GM10266 (cell line): ENCODE data around the gene DNAJC18.
"Not testable (repeated sequence)": the region's sequence is repeated elsewhere in the genome, so short reads cannot be mapped to it uniquely, and the experiment has no call there.

Experiments used
- DNase-seq: peaks from one replicate; pipeline ENCODE4 v3.0.0; 2012; ENCODE audit errors: extremely low spot score
- CTCF ChIP-seq: IDR thresholded peaks from 2 replicates; pipeline ENCODE4 v1.5.1; 2012; ENCODE audit warnings: mild to moderate bottlenecking, low read depth; ENCODE audit not compliant: control insufficient read depth, insufficient read depth; ENCODE audit errors: missing control alignments

Gene DNAJC18

GRCh38 chr5:139413153-139413552 lies 26.2 kb downstream of the DNAJC18 start:
- no peak for DNase-seq
- no peak for TF ChIP-seq CTCF

GRCh38 chr5:139410993-139411828 lies 28.1 kb downstream of the DNAJC18 start:
- TF ChIP-seq CTCF = no peak
- no peak for DNase-seq

- TF ChIP-seq CTCF = no peak
- DNase-seq = no peak
Measured at GRCh38 chr5:139410121-139410992, 29.0 kb downstream of the DNAJC18 start.

- DNase-seq = not testable (repeated sequence)
Measured at GRCh38 chr5:139409116-139409515, 30.2 kb downstream of the DNAJC18 start.

- DNase-seq = no peak
- no peak for TF ChIP-seq CTCF
Measured at GRCh38 chr5:139408191-139408590, 31.1 kb downstream of the DNAJC18 start.

GRCh38 chr5:139407517-139407916 lies 31.8 kb downstream of the DNAJC18 start:
- TF ChIP-seq CTCF = no peak
- no peak for DNase-seq

- no peak for TF ChIP-seq CTCF
- DNase-seq = no peak
Measured at GRCh38 chr5:139406963-139407362, 32.4 kb downstream of the DNAJC18 start.
